NCI-H187 treated with DMSO at 0.1 percent for 48 hours (cell line): ENCODE data around the gene MRPS6.

ENCODE experiments used
- DNase-seq: peaks from one replicate; lab custom pipeline; 2025; lab: John Stamatoyannopoulos, UW

The MRPS6 gene

GRCh38 chr21:34180826-34181359, 107.5 kb downstream of the MRPS6 start:
- DNase-seq, result no peak

- DNase-seq, result no peak
Measured at GRCh38 chr21:34181431-34182039, 108.2 kb downstream of the MRPS6 start.

GRCh38 chr21:34182436-34182835, 109.1 kb downstream of the MRPS6 start:
- no peak for DNase-seq

GRCh38 chr21:34183331-34183928, 110.1 kb downstream of the MRPS6 start:
- DNase-seq, result no peak

GRCh38 chr21:34184232-34184631, 110.9 kb downstream of the MRPS6 start:
- no peak for DNase-seq

GRCh38 chr21:34185026-34185750, 111.8 kb downstream of the MRPS6 start:
- no peak for DNase-seq

GRCh38 chr21:34186109-34186719, 112.8 kb downstream of the MRPS6 start:
- no peak for DNase-seq

GRCh38 chr21:34187935-34188334, 114.6 kb downstream of the MRPS6 start:
- no peak for DNase-seq

GRCh38 chr21:34189506-34189905, 116.1 kb downstream of the MRPS6 start:
- no peak for DNase-seq

- no peak for DNase-seq
Measured at GRCh38 chr21:34190576-34191321, 117.4 kb downstream of the MRPS6 start.

GRCh38 chr21:34191876-34192275, 118.5 kb downstream of the MRPS6 start:
- DNase-seq, result no peak
